ENCODE measurements around the gene NLRP7.
"Not testable (repeated sequence)": the region's sequence is repeated elsewhere in the genome, so short reads cannot be mapped to it uniquely, and the experiment has no call there.

NLRP7 gene

DNA sequence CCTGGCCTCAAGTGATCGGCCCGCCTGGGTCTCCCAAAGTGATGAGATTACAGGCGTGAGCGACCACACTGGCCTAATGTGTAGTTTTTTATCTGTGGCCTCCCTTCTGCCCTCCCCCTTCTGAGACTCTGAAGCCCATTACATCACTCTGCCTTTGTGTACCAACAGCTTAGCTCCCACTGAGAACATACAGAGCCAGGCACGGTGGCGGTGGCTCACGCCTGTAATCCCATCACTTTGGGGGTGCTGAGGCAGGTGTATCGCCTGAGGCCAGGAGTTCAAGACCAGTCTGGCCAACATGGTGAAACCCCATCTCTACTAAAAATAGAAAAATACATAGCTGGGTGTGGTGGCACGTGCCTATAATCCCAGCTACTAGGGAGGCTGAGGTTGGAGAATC lies 28.8 kb downstream of the NLRP7 start:
- H3K36me3 Mint-ChIP-seq (ENCODE audit: low read depth) = no peaks in the 10 kb centered on the region
- no peak overlapping the region for H3K4me3 Mint-ChIP-seq
- DNase-seq = no peak
- no peaks in the 10 kb centered on the region for H3K4me1 Mint-ChIP-seq
- peaks cover 13% of the 10 kb centered on the region for H3K27me3 Mint-ChIP-seq (ENCODE audit: low read depth, poor library complexity)
- H3K9me3 Mint-ChIP-seq = peaks cover 86% of the 10 kb centered on the region
- no peak overlapping the region for H3K27ac Mint-ChIP-seq
- TF ChIP-seq CTCF (IDR thresholded peaks at IDR 0.05) = no peak

DNA sequence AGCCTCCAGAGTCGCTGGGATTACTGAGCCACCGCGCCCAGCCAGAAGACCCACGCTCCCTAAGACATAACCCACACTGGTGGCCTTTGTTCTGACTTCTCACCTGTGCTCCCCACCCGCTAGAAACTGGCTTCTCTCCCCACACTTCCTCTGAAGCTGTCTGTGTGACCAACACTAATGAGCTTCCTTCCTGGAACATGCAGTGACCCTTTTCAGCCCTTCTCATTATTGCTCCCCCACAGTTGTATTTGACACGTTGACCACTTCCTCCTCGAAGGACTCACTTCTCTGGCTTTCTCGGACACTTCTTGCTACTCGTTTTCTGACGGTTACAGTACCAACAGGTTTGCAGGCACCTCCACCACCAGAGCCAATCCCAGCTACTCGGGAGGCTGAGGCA lies 30.5 kb downstream of the NLRP7 start:
- H3K27me3 Mint-ChIP-seq (ENCODE audit: low read depth, poor library complexity) = peaks cover 10% of the 10 kb centered on the region

DNA sequence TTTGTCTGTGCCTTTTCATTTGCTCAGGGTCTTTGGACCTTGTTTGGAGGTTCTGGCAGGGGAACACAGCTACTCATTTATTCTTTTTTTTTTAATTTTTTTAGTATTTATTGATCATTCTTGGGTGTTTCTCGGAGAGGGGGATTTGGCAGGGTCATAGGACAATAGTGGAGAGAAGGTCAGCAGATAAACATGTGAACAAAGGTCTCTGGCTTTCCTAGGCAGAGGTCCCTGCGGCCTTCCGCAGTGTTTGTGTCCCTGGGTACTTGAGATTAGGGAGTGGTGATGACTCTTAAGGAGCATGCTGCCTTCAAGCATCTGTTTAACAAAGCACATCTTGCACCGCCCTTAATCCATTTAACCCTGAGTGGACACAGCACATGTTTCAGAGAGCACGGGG lies 39.4 kb downstream of the NLRP7 start:
- DNase-seq; H3K4me1 Mint-ChIP-seq; H3K4me3 Mint-ChIP-seq; H3K27ac Mint-ChIP-seq; H3K27me3 Mint-ChIP-seq (ENCODE audit: low read depth, poor library complexity); H3K36me3 Mint-ChIP-seq (ENCODE audit: low read depth): not testable (repeated sequence)
- H3K9me3 Mint-ChIP-seq = peaks cover 67% of the 10 kb centered on the region

More for the DNA sequence above, 30.5 kb downstream of the NLRP7 start:
- Mint-ChIP-seq H3K9me3 (peaks cover 85% of the 10 kb centered on the region), H3K4me3 (no peak overlapping the region), H3K4me1 (no peaks in the 10 kb centered on the region), H3K27ac (no peak overlapping the region), H3K36me3 (ENCODE audit: low read depth) (no peaks in the 10 kb centered on the region)
- DNase-seq = no peak
- no peak for TF ChIP-seq CTCF (IDR thresholded peaks at IDR 0.05)

DNA sequence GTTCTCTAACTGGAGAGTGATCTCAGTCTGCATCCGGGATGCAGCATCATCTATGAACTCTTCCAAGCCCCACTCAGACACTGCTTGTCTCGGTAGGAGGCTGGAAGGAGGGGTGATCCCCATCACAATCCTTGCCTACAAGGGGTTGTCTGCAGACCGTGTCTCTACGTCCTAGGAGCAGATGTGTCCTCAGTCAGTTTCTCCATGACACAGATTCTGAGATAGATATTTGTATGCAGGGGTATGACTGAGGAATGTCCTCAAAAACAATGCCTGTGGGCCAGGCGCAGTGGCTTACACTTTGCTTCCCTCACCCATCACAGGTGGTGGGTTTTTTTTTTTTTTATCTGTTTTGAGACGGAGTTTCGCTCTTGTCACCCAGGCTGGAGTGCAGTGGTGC lies 40.5 kb downstream of the NLRP7 start:
- Mint-ChIP-seq H3K27me3 (ENCODE audit: low read depth, poor library complexity) (no peaks in the 10 kb centered on the region), H3K27ac (no peak overlapping the region), H3K36me3 (ENCODE audit: low read depth) (peaks cover 5% of the 10 kb centered on the region), H3K4me1 (no peaks in the 10 kb centered on the region), H3K4me3 (no peak overlapping the region), H3K9me3 (peaks cover 67% of the 10 kb centered on the region)
- no peak for DNase-seq
- TF ChIP-seq CTCF (IDR thresholded peaks at IDR 0.05) = no peak

DNA sequence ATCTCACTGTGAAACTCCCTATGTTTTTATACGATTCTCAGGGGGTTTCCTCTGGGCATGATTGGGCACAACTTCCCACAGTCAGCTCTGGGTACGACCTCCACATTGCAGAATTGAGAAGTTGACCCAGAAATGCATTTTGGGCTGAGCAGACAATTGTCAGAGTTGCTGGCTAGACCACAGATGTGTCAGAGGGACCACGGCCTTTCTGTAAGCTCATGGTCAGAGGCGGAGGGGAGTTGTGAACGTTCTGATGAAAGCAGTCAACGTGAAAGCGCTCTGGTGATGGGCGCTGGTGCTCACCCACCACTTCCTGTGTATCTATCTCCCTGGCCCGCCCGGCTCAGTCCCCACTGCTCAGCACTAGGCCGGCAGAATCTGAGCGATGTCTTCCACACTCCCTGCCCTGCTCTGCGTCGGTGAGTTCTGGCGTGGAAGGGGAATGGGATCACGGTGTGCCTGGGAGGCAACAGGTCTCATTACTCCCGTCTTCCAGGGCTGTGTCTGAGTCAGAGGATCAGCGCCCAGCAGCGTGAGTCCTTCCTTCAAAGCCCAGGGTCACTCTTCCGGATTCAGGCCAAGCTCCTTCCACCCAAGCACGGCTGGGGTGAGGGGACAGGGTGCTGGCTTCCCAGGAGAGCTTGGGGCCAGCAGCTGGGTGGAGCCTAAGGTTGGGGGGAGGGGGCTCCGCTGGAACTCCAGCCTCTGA lies 41.4 kb downstream of the NLRP7 start, which contains the start of gene NCR1:
Gene NCR1, plus strand, starts transcription at position 346 of the 709 bp plus-strand sequence. Its CDS starts 40 bp downstream, at position 386.
- H3K27me3 Mint-ChIP-seq (ENCODE audit: low read depth, poor library complexity) = no peaks in the 10 kb centered on the region
- DNase-seq = no peak
- TF ChIP-seq CTCF (IDR thresholded peaks at IDR 0.05) = no peak
- peaks cover 67% of the 10 kb centered on the region for H3K9me3 Mint-ChIP-seq
- H3K36me3 Mint-ChIP-seq (ENCODE audit: low read depth) = peaks cover 5% of the 10 kb centered on the region
- H3K4me3 Mint-ChIP-seq = no peak within 1 kb of the TSS
- H3K4me1 Mint-ChIP-seq = no peaks in the 10 kb centered on the region
- no peak within 1 kb of the TSS for H3K27ac Mint-ChIP-seq

DNA sequence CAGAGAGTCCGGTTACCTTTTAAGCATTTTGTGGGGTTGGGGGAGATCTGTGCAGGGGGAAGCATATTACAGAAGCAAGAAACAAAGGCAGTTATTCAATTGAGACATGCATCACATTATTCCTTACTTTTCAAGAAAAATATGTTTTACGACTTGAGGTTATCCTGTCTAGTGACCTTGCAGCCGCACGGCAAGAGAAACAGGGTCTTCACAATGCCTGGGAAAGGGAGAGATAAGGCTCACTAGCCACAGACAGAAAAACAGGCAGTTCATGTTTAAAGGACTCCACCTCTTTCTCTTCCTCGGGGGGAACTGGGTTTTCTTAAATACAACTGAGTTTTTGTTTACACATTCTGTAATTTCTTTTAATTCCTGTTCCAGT lies 41.9 kb downstream of the NLRP7 start:
- Mint-ChIP-seq H3K4me1 (no peaks in the 10 kb centered on the region), H3K27me3 (ENCODE audit: low read depth, poor library complexity) (no peaks in the 10 kb centered on the region), H3K36me3 (ENCODE audit: low read depth) (peaks cover under 1% of the 10 kb centered on the region), H3K27ac (no peak overlapping the region), H3K4me3 (no peak overlapping the region), H3K9me3 (peaks cover 66% of the 10 kb centered on the region)
- no peak for DNase-seq
- TF ChIP-seq CTCF (IDR thresholded peaks at IDR 0.05) = no peak

GRCh38 chr19:54904261-54904660 lies 43.1 kb downstream of the NLRP7 start:
- not testable (repeated sequence) for H3K27ac Mint-ChIP-seq

More at GRCh38 chr19:54904261-54904660, 43.1 kb downstream of the NLRP7 start:
- not testable (repeated sequence) for H3K27me3 Mint-ChIP-seq (ENCODE audit: low read depth, poor library complexity); DNase-seq; H3K4me3 Mint-ChIP-seq; H3K4me1 Mint-ChIP-seq; H3K36me3 Mint-ChIP-seq (ENCODE audit: low read depth)
- peaks cover 66% of the 10 kb centered on the region for H3K9me3 Mint-ChIP-seq
